IMR-90 (cell line): ENCODE data around the gene DUSP6. TPM values are rescaled to one million over a fixed set of nuclear protein-coding genes. Genes with fewer than 3 reads are reported as not detected.

Experiments
- ATAC-seq: fragments of 200-7000 bp; cut with Tn5 transposase; 2 replicates; pipeline ENCODE4 v1.9.1; 2020; ENCODE audit warnings: low read depth, mild to moderate bottlenecking, moderate library complexity
- BruUV-seq: library from RNA; stranded (reverse); fragments of 400-500 nt; replicated peaks from 2 replicates; lab custom pipeline; 2021; lab: Mats Ljungman, UMichigan
- CTCF ChIA-PET: fragments of 300-600 bp; formaldehyde crosslinking; extraction: SDS; loops from one replicate; lab custom pipeline; 2021; ENCODE audit warnings: antibody characterized with exemption; lab: Yijun Ruan, JAX
- POLR2A ChIA-PET: fragments of 300-600 bp; sonication (Branson Sonifier 250); formaldehyde crosslinking; loops from one replicate; lab custom pipeline; 2022; ENCODE audit warnings: antibody characterized with exemption; ENCODE audit not compliant: unreplicated experiment; lab: Charles Lee
- DNase-seq: peaks from one replicate; pipeline ENCODE4 v3.0.0; 2013
- H2AFZ ChIP-seq: replicated peaks from 2 replicates; pipeline ENCODE3; 2013; ENCODE audit warnings: low read length, mild to moderate bottlenecking; ENCODE audit not compliant: poor library complexity
- H2AK5ac ChIP-seq: 2 replicates; pipeline ENCODE4 v1.6.1; 2013; ENCODE audit warnings: low read depth, low read length, inconsistent platforms
- H2AK9ac ChIP-seq: replicated peaks from 2 replicates; pipeline ENCODE3; 2013; ENCODE audit warnings: mild to moderate bottlenecking, low read depth, low read length, moderate library complexity; ENCODE audit not compliant: poor library complexity
- H2BK120ac ChIP-seq: 2 replicates; pipeline ENCODE4 v1.6.1; 2013; ENCODE audit warnings: low read depth, low read length, inconsistent platforms
- H2BK15ac ChIP-seq: 3 replicates; pipeline ENCODE4 v1.6.1; 2013; ENCODE audit warnings: low read depth, low read length, inconsistent platforms
- H2BK20ac ChIP-seq: 2 replicates; pipeline ENCODE4 v1.6.1; 2013; ENCODE audit warnings: low read depth, mild to moderate bottlenecking, inconsistent platforms, low read length, moderate library complexity
- H2BK5ac ChIP-seq: 2 replicates; pipeline ENCODE4 v1.6.1; 2013; ENCODE audit warnings: mild to moderate bottlenecking, low read depth, low read length, inconsistent platforms; ENCODE audit not compliant: poor library complexity, severe bottlenecking
- H3K14ac ChIP-seq: replicated peaks from 2 replicates; pipeline ENCODE4 v1.6.1; 2013; ENCODE audit warnings: low read depth, low read length, inconsistent platforms
- H3K18ac ChIP-seq: 2 replicates; pipeline ENCODE4 v1.6.1; 2013; ENCODE audit warnings: low read depth, low read length, control low read depth
- H3K23ac ChIP-seq: 2 replicates; pipeline ENCODE4 v1.6.1; 2013; ENCODE audit warnings: low read depth, low read length, inconsistent platforms
- H3K27ac ChIP-seq: 2 replicates; pipeline ENCODE4 v1.5.1; 2013; ENCODE audit warnings: mild to moderate bottlenecking, control low read depth, low read length; ENCODE audit not compliant: insufficient read depth
- H3K27me3 ChIP-seq: 2 replicates; pipeline ENCODE4 v1.6.1; 2013; ENCODE audit warnings: low read length; ENCODE audit not compliant: control insufficient read depth, insufficient read depth
- H3K36me3 ChIP-seq: 2 replicates; pipeline ENCODE4 v1.6.1; 2013; ENCODE audit warnings: low read length, mixed read lengths; ENCODE audit not compliant: control insufficient read depth, insufficient read depth
- H3K4ac ChIP-seq: 2 replicates; pipeline ENCODE4 v1.6.1; 2013; ENCODE audit warnings: low read depth, low read length, inconsistent platforms
- H3K4me1 ChIP-seq: 2 replicates; pipeline ENCODE4 v1.6.1; 2013; ENCODE audit warnings: low read length, mixed read lengths; ENCODE audit not compliant: control insufficient read depth, insufficient read depth
- H3K4me2 ChIP-seq: 2 replicates; pipeline ENCODE4 v1.6.1; 2013; ENCODE audit warnings: low read depth, mild to moderate bottlenecking, control low read depth, low read length, moderate library complexity
- H3K4me3 ChIP-seq: 2 replicates; pipeline ENCODE4 v1.5.1; 2013; ENCODE audit warnings: low read depth, mild to moderate bottlenecking, control low read depth, low read length, moderate library complexity; ENCODE audit not compliant: insufficient read depth
- H3K56ac ChIP-seq: 2 replicates; pipeline ENCODE4 v1.6.1; 2013; ENCODE audit warnings: low read length, inconsistent platforms; ENCODE audit not compliant: insufficient read depth; ENCODE audit errors: extremely low read depth
- H3K79me1 ChIP-seq, 2 experiments: 2 replicates each; pipeline ENCODE4 v1.6.1; 2013; ENCODE audit warnings: low read length in 2 of 2, inconsistent platforms in 1 of 2, low read depth in 1 of 2
- H3K9ac ChIP-seq: 2 replicates; pipeline ENCODE4 v1.6.1; 2013; ENCODE audit warnings: low read depth, low read length, control low read depth
- H3K9me1 ChIP-seq: 2 replicates; pipeline ENCODE4 v1.6.1; 2013; ENCODE audit warnings: low read length, inconsistent platforms; ENCODE audit not compliant: insufficient read depth
- H3K9me3 ChIP-seq: 2 replicates; pipeline ENCODE4 v1.6.1; 2013; ENCODE audit warnings: low read length; ENCODE audit not compliant: control insufficient read depth, insufficient read depth
- H4K20me1 ChIP-seq: 2 replicates; pipeline ENCODE4 v1.6.1; 2013; ENCODE audit warnings: low read length, inconsistent platforms; ENCODE audit not compliant: insufficient read depth
- H4K5ac ChIP-seq: 2 replicates; pipeline ENCODE4 v1.6.1; 2013; ENCODE audit warnings: mild to moderate bottlenecking, low read depth, low read length, control low read depth
- H4K8ac ChIP-seq, 2 experiments: 2 replicates each; pipeline ENCODE4 v1.6.1; 2013; ENCODE audit warnings: low read depth in 2 of 2, low read length in 2 of 2, control low read depth in 1 of 2, inconsistent platforms in 1 of 2
- H4K91ac ChIP-seq: 2 replicates; pipeline ENCODE4 v1.6.1; 2013; ENCODE audit warnings: low read depth, low read length, inconsistent platforms; ENCODE audit not compliant: insufficient read depth
- BHLHE40 ChIP-seq: fragments of 150-350 bp; IDR thresholded peaks from 2 replicates; pipeline ENCODE4 v1.6.1; 2016; ENCODE audit warnings: mild to moderate bottlenecking, low read depth, low read length
- CEBPB ChIP-seq: IDR thresholded peaks from 2 replicates; pipeline ENCODE4 v1.6.1; 2012; ENCODE audit warnings: low read depth, low read length, improper control_type of control experiment
- CHD1 ChIP-seq: IDR thresholded peaks from 2 replicates; pipeline ENCODE4 v1.6.1; 2012; ENCODE audit warnings: low read depth, low read length, improper control_type of control experiment
- MAFK ChIP-seq: IDR thresholded peaks from 2 replicates; pipeline ENCODE4 v1.6.1; 2012; ENCODE audit warnings: low read depth, low read length, improper control_type of control experiment
- MAZ ChIP-seq: IDR thresholded peaks from 2 replicates; pipeline ENCODE4 v1.6.1; 2012; ENCODE audit warnings: low read depth, mild to moderate bottlenecking, low read length, improper control_type of control experiment, moderate library complexity, borderline replicate concordance
- MXI1 ChIP-seq: IDR thresholded peaks from 2 replicates; pipeline ENCODE4 v1.6.1; 2012; ENCODE audit warnings: low read depth, mild to moderate bottlenecking, low read length, moderate library complexity, borderline replicate concordance
- NFE2L2 ChIP-seq: fragments of 150-350 bp; IDR thresholded peaks from 2 replicates; pipeline ENCODE4 v1.6.1; 2016; ENCODE audit warnings: low read depth, mild to moderate bottlenecking, low read length
- POLR2A ChIP-seq: IDR thresholded peaks from 2 replicates; pipeline ENCODE4 v1.6.1; 2012; ENCODE audit warnings: mild to moderate bottlenecking, low read depth, low read length
- RAD21 ChIP-seq: IDR thresholded peaks from 2 replicates; pipeline ENCODE4 v1.6.1; 2012; ENCODE audit warnings: low read length, improper control_type of control experiment
- RCOR1 ChIP-seq: IDR thresholded peaks from 2 replicates; pipeline ENCODE4 v1.6.1; 2012; ENCODE audit warnings: mild to moderate bottlenecking, low read length, improper control_type of control experiment; ENCODE audit not compliant: insufficient replicate concordance
- SMC3 ChIP-seq: fragments of 150-350 bp; IDR thresholded peaks from 2 replicates; pipeline ENCODE4 v1.6.1; 2016; ENCODE audit warnings: low read depth, mild to moderate bottlenecking, antibody characterized with exemption, low read length, moderate library complexity
- WGBS, 2 experiments: methylation state at CpG; one replicate each; pipeline versions ENCODE4 v1.1.5 to v1.1.7; 2013; ENCODE audit warnings: missing lambda C conversion rate in 2 of 2; ENCODE audit not compliant: insufficient read length in 1 of 2; ENCODE audit errors: extremely low coverage in 2 of 2; 5-methylcytosine and 5-hydroxymethylcytosine counted together
- dilution Hi-C: fragments of 300-500 bp; cut with HindIII; formaldehyde crosslinking; loops from one replicate; pipeline ENCODE4 v1.14.3; 2018; ENCODE audit warnings: low sequenced_read_pairs; ENCODE audit not compliant: unreplicated experiment
- in situ Hi-C: fragments of 300-500 bp; cut with MboI; formaldehyde crosslinking; loops from 3 replicates; pipeline ENCODE4 v1.14.3; 2019; ENCODE audit warnings: low sequenced_read_pairs, inconsistent platforms, mixed read lengths
- intact Hi-C: fragments of 100-400 bp; cut with micrococcal nuclease; formaldehyde crosslinking; loops from 2 replicates; pipeline ENCODE4 v1.10.0; 2022
- polyA plus RNA-seq, 3 experiments: library from polyadenylated mRNA; depleted of rRNA; stranded (reverse); fragments of >200 nt; gene quantifications; 2 replicates each; pipeline ENCODE4 v1.2.3, GENCODE V29; 2012; ENCODE audit warnings: low replicate concordance in 1 of 3
- total RNA-seq: library from RNA; depleted of rRNA; stranded (reverse); fragments of >200 nt; gene quantifications from 2 replicates; pipeline ENCODE4 v1.2.3, GENCODE V29; 2012
- TF ChIP-seq, protein P1 (sequence below): conservative IDR thresholded peaks from 2 replicates; pipeline ENCODE4 v1.5.1; 2012; ENCODE audit warnings: mild to moderate bottlenecking, low read depth, low read length, improper control_type of control experiment

The DUSP6 gene
- total and polyA plus RNA-seq, 2 of the 4 experiments (the other 2 are of a cell fraction): 38.5 to 70.1 TPM

DNA sequence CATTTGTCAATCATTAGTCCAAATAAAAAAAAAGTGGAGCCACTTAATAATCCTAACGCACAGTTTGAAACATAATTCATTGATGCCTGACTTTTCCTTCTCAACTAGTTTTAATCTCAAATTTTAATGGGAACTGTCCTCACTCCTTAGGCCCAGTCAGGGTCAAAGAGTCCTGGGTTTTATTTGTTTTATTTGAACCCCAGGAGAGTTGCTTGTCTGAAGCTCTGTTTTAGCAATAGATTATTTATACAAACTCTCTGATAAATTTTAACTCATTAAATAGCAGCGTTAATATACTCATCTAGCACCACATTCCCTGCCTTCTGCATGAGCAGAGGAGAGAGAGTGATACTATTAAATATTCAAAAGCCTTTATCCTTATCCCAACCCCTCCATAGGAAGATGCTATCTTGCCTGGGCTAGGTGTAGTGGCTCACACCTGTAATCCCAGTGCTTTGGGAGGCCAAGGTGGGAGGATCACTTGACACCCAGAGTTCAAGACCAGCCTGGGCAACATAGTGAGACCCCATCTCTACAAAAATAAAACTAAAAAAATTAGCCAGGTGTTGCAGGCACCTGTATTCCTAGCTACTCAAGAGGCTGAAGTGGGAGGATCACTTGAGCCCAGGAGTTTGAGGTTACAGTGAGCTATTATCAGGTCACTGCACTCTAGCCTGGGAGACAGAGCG is 14.5 kb upstream of the DUSP6 start:
- H3K9ac ChIP-seq: no peak overlapping the region
- peaks cover 5 to 31% of the 10 kb centered on the region in 2 experiments; a peak in 2 of 4 replicates for H3K79me1 ChIP-seq
- ATAC-seq: no peak
- H2BK5ac ChIP-seq: no peak overlapping the region
- in situ Hi-C loops (no loop called here), dilution Hi-C loops (no loop called here), intact Hi-C loops (no loop called here)
- H3K4me2 ChIP-seq: no peak overlapping the region
- DNase-seq: no peak
- H3K27ac ChIP-seq: no peak overlapping the region
- H3K14ac ChIP-seq: no peak overlapping the region
- H3K4ac ChIP-seq: no peak overlapping the region
- ChIA-PET POLR2A (no interaction called here), CTCF (no interaction called here)
- H4K91ac ChIP-seq: no peak overlapping the region
- H4K8ac ChIP-seq: no peak overlapping the region
- no peaks in the 10 kb centered on the region for H3K27me3 ChIP-seq
- H3K4me1 ChIP-seq: peaks cover 14% of the 10 kb centered on the region
- no peak overlapping the region for H3K23ac ChIP-seq
- peaks cover 7% of the 10 kb centered on the region for H3K36me3 ChIP-seq
- no peak overlapping the region for H2BK15ac ChIP-seq
- no TSS peak for BruUV-seq
- peaks cover 23% of the 10 kb centered on the region for H3K9me1 ChIP-seq
- H4K20me1 ChIP-seq: no peaks in the 10 kb centered on the region
- H2AK9ac ChIP-seq: no peak overlapping the region
- H4K5ac ChIP-seq: no peak overlapping the region
- no peak overlapping the region for H2AFZ ChIP-seq
- TF ChIP-seq, protein P1, sequence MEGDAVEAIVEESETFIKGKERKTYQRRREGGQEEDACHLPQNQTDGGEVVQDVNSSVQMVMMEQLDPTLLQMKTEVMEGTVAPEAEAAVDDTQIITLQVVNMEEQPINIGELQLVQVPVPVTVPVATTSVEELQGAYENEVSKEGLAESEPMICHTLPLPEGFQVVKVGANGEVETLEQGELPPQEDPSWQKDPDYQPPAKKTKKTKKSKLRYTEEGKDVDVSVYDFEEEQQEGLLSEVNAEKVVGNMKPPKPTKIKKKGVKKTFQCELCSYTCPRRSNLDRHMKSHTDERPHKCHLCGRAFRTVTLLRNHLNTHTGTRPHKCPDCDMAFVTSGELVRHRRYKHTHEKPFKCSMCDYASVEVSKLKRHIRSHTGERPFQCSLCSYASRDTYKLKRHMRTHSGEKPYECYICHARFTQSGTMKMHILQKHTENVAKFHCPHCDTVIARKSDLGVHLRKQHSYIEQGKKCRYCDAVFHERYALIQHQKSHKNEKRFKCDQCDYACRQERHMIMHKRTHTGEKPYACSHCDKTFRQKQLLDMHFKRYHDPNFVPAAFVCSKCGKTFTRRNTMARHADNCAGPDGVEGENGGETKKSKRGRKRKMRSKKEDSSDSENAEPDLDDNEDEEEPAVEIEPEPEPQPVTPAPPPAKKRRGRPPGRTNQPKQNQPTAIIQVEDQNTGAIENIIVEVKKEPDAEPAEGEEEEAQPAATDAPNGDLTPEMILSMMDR: no peak
- TF ChIP-seq SMC3 (no peak), MAFK (no peak), CEBPB (no peak), MXI1 (no peak), MAZ (no peak), RCOR1 (no peak), POLR2A (no peak), CHD1 (no peak), BHLHE40 (no peak), RAD21 (no peak), NFE2L2 (no peak)
- no peak overlapping the region for H2BK120ac ChIP-seq
- no peak overlapping the region for H2AK5ac ChIP-seq
- H3K18ac ChIP-seq: no peak overlapping the region
- no peak overlapping the region for H2BK20ac ChIP-seq
- H3K56ac ChIP-seq: no peak overlapping the region
- no peak overlapping the region for H3K4me3 ChIP-seq
- no CpG with 5 or more reads among the region's 3 CpGs for WGBS, 2 experiments
- no peaks in the 10 kb centered on the region for H3K9me3 ChIP-seq
